NCI-H1436 (cell line): ENCODE results near the gene MLLT3.

Source experiments
- DNase-seq: peaks from one replicate; lab custom pipeline; 2025; lab: John Stamatoyannopoulos, UW

The MLLT3 gene

GRCh38 chr9:20417373-20418080, 204.8 kb downstream of the MLLT3 start:
- no peak for DNase-seq

GRCh38 chr9:20414150-20414549, 208.1 kb downstream of the MLLT3 start:
- DNase-seq, result no peak

DNA sequence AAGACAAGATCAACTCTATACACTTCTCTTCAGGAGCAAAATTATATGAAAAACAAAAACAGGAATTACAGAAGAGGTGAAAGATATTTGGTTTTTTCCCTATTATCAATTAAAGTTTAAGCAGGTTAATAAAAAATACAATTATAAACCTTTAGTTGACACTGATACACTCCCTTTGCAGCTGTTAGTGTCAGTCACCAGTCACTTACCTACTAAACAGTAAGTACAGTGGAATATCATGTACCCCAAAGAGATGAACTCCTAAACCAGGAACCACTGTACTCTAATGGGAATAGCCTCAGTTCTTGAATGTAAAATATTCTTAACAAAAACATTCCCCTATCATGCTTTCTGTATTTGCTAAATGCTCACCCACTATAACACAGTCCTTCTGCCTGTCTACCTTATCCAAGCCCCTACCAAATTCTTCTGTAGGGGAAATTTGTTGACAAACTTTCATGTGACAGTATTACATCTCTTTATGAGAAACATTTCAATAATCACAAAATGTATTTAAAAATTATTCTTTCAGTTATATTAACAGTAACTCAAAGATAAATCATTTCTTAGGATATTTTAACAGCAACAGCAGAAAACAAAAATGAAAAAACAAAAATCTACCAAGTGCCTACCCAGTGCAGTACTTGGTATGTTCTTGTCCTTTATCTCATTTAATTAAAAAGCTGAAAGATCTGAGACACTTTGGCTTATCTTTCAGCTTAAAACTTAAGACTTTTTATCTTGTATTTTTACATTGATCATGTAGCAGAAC, 212.8 kb downstream of the MLLT3 start:
- DNase-seq, result no peak

GRCh38 chr9:20408513-20408912, 213.8 kb downstream of the MLLT3 start:
- DNase-seq, result no peak

DNA sequence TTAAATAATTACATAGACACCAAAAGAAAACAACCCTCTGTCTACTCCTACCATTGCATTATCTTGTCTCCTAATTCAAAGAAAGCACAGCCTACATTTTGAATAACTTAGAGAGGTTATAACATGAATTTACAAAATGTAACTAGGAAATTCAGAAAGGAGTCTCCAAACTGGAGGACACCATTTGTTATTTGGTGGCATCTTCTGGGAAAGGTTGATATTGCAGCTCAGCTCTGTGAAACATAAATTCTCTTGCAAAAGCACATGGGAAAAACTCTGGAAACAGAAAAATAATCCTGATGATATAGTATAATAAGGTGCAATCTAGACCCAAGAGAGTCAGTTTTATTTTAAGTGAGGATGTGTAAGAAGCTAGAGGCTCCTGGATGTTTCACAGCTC, 215.3 kb downstream of the MLLT3 start:
- DNase-seq, result no peak

- no peak for DNase-seq
Observed at GRCh38 chr9:20406344-20406743, 216.0 kb downstream of the MLLT3 start.

DNA sequence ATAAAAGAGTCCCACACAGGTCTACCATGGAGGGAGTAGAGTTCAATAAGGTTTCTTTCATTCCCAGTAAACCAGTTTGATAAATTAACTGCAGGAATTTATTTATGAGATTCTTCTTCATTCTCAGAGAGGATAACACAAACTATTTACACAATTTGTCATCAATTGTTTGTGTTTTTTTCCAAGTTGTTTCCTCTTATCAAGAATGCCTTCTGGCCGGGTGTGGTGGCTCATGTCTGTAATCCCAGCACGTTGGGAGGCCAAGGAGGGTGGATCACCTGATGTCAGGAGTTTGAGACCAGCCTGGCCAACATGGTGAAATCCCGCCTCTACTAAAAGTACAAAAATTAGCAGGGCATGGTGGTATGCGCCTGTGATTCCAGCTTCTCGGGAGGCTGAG, 216.7 kb downstream of the MLLT3 start:
- no peak for DNase-seq

DNA sequence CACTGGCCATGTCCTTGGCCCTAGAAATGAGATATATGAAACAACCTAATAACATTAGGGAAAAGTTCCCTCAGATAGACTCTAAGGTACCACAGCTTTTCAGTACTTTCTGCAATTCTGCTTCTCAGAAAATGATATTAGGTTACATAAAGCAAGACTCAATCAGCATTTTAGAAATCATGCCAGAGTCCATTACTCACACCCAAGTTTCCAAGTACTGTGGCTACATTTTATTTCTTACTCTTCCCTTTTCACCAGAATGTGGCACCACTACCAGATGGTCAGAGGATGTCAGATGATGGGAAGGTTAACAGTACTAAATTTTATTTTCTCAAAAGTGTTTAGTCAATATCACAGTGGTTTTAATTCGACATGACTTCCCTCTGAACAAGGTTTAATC, 217.2 kb downstream of the MLLT3 start:
- DNase-seq, result no peak

- no peak for DNase-seq
Observed at GRCh38 chr9:20404192-20404813, 218.0 kb downstream of the MLLT3 start.

- DNase-seq, result no peak
Observed at GRCh38 chr9:20403346-20403745, 219.0 kb downstream of the MLLT3 start.

- DNase-seq, result no peak
Observed at GRCh38 chr9:20402273-20402875, 219.9 kb downstream of the MLLT3 start.

- DNase-seq, result no peak
Observed at GRCh38 chr9:20398536-20399338, 223.6 kb downstream of the MLLT3 start.

DNA sequence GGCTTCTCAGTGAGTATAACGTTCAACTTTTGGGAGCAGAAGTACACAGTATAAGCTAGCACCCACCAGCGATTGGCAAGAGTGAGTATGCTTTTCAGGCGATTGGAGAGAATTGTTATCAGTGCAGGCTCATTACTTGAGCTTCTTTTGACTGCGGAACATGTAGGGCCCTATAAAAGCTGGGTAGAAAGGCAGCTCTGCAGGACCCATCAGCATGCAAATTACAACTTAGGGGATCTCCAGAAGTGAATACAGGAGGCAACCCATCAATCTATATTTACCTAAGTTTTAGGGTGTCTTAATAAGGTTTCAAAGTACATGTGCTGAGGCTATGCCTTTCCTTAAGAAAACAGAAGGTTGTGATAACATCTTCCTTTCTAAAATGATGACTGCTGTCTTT, 225.0 kb downstream of the MLLT3 start:
- DNase-seq, result no peak

DNA sequence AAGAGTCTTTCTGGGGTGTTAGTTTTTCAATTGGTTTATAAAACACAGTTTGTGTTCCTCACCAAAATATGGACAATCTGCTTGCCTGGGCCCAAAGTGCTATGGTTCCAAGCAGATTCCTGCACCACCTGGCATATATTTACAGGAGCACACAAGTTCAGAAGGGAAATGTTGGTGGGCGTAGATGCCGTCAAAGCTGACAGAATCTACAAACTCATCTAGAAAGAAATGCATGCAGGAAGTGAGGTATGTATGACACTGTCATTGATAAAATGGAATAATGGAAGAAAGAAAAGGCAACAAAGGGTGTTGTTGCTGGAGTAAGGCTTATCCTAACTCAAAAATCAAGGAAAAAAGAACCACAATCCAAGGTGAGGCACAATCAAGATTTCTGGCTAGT, 225.8 kb downstream of the MLLT3 start:
- DNase-seq, result no peak

DNA sequence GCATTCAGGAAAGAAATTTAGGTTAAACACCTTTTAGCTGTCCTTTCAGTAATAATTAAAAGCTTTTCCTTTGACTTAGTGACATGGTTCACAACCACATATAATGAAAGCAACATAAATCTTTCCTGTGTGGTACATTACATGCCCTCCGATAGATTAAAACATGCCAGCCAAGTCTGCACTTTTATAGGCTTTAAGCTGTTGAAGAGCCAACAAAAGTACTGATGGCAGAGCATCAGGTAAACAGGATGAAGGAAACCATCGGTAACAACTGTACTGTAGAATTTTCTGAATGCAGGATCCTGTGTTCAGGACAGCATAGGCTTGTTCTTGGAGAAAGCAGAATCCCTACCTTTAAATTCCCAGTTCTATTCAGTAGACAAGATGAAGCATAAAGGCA, 226.6 kb downstream of the MLLT3 start:
- no peak for DNase-seq

- DNase-seq, result no peak
Observed at GRCh38 chr9:20394969-20395368, 227.3 kb downstream of the MLLT3 start.

DNA sequence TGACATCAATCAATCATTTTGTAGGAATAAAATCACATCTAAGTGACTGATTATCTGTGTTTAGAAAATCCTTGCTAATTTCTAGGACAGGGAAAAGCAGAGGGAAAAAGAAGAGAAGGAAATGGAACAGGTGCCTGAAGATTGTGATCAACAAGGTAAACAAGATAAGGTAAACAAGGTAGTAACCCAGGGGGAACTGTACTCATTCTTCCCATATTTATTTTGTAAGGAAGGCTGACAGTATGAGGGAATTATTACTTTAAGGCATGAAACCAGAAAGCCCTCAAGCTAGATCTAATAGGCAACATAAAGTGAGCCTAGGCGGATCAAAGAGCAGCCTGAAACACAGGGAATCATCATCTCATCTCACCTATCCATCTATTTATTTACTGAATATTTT, 231.1 kb downstream of the MLLT3 start:
- DNase-seq, result no peak

DNA sequence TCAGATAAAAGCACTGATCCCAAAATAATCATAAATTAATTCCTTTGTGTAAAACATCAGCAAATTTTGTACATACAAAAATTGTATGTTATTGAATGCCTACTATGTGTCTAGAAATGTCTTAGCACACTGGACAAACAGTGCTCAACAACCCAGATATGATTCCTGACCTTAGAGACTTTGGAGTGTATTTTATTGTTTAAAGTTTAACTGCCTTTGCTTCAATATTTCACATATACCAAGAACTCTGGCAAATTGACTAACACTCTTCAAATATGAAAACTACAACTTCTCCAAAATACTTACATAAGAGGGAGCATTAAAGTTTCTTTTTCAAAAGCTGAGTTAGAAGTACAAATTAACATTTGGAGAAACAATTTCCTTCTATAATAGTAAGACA, 231.9 kb downstream of the MLLT3 start:
- no peak for DNase-seq

- DNase-seq, result no peak
Observed at GRCh38 chr9:20387062-20387461, 235.2 kb downstream of the MLLT3 start.

DNA sequence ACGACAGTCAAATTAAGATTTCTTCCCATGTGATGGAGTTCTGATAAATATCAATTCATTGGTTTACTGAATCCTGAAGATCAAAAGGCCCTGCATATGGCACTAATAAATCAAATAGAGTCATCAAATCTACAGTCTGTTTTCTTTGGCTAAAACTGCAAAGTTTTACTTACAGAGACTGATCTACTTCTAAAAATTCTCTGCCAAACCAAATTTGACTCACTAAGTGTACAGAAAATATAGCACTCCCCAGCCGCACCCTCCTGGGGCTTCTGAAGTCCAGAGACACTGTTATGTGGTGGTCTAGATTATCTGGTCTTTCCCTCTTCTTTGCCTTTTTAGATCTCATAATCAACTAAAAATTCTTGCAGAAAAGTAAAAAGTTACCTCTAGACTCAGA, 237.7 kb downstream of the MLLT3 start:
- no peak for DNase-seq

- no peak for DNase-seq
Observed at GRCh38 chr9:20382460-20383071, 239.7 kb downstream of the MLLT3 start.

DNA sequence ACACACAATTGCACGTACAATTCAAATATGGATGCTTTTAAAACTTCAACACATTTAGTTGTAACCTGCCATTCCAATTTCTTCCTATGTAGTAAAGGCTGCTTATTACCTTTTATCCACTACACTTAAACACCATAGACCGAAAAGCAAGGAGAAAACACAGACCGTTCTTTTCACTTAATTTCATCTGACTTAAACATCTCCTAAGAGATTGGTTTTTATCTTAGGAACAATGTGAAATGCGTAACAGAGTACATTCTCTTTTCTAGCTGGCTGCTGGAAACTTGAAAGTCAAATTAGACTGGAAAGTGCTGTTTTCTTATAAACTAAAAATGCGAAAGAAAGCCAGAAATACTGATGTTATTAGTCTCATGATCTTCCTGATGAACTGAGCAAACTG, 241.8 kb downstream of the MLLT3 start:
- no peak for DNase-seq
